Left lobe of liver (tissue), 2 donors: ENCODE results near the gene OXA1L. TPM values are rescaled to one million over a fixed set of nuclear protein-coding genes. Genes with fewer than 3 reads are reported as not detected.
"Not testable (repeated sequence)": the region's sequence is repeated elsewhere in the genome, so short reads cannot be mapped to it uniquely, and the experiment has no call there.

Experiments used
- ATAC-seq: fragments of 200-7000 bp; cut with Tn5 transposase; one replicate; pipeline ENCODE4 v1.9.1; 2020; ENCODE audit warnings: mild to moderate bottlenecking, moderate library complexity
- DNase-seq: peaks from one replicate; pipeline ENCODE4 v3.0.0-alpha.2; 2020; ENCODE audit warnings: low spot score
- total RNA-seq: library from RNA; stranded (reverse); gene quantifications from one replicate; pipeline ENCODE4 v1.2.1, GENCODE V29; 2021
- donor health status: DM: no; HTN: no; CAD: no; lungs with moderate emphysema.
- donor health status: DM: no; HTN: yes; CAD: no.

Gene OXA1L
- total RNA-seq, 1 donor from 2014 or later: 71.3 TPM

- ATAC-seq: no peak
- no peak for DNase-seq
These were observed 768 bp downstream of the OXA1L start for GRCh38 chr14:22767323-22767589.

GRCh38 chr14:22768947-22769346 is 2.5 kb downstream of the OXA1L start:
- ATAC-seq: no peak
- DNase-seq: no peak

DNA sequence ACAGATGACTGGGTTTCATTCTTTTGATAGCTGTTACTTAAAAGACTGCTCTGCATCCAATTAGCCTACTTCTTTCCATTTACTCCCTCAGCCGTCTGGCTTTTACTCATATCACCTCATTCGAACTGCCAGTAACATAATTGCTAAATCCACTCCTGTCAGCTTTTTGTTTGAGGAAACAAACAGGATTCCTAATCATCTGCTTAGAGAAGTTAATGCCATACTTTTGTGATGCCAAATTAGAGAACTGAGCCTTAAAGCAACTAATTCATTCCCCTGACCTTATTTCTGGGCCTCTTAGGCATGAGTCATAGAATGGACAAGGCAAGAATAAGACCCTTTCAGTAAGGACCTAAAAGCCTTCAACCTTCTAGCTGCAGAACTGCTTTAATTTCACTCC is 2.9 kb downstream of the OXA1L start:
- DNase-seq (no peak), ATAC-seq (no peak)

- DNase-seq (no peak), ATAC-seq (no peak)
These were observed 4.1 kb downstream of the OXA1L start for GRCh38 chr14:22770481-22771187.

GRCh38 chr14:22772725-22773124 is 6.2 kb downstream of the OXA1L start:
- ATAC-seq (no peak), DNase-seq (no peak)

GRCh38 chr14:22773162-22774010 is 6.9 kb downstream of the OXA1L start:
- ATAC-seq (peak; percentile 10), DNase-seq (no peak)

- no peak for ATAC-seq
- DNase-seq: no peak
These were observed 7.7 kb downstream of the OXA1L start for GRCh38 chr14:22774011-22774706.

- ATAC-seq (no peak), DNase-seq (no peak)
These were observed 9.7 kb downstream of the OXA1L start for GRCh38 chr14:22776215-22776614.

DNA sequence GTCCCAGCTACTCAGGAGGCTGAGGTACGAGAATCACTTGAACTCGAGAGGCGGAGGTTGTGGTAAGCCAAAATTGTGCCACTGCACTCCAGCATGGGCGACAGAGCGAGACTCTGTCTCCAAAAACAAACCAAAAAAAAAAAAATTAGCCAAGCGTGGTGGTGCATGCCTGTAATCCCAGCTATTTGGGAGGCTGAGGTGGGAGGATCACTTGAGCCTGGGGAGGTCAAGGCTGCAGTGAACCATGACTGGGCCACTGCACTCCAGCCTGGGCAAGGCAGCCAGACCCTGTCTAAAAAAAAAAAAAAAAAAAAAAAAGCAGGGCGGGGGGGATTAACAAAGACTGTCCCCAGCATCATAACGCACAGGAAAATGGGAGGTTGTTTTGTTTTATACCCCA is 10.4 kb downstream of the OXA1L start:
- not testable (repeated sequence) for ATAC-seq, DNase-seq

GRCh38 chr14:22778084-22778483 is 11.6 kb downstream of the OXA1L start:
- no peak for DNase-seq
- no peak for ATAC-seq

- no peak for DNase-seq
These were observed 13.7 kb downstream of the OXA1L start for GRCh38 chr14:22780105-22780679.

DNA sequence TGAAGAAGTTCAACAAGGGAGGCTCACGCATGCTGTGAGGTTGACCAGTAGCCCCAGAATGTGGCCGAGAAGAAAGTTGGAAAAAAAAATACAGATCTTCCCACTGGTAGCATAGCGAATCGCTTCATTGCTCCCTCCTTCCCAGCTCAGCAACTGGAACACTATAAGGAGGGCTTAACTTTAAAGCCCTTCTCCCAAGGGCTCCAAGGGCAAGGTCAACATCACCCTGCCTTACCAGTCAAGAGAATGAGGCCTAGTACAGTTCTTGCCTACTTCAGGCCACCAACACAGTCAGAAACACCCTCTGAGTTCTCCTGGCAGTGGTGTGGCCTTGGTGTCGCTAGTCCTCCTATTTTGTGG is 14.4 kb downstream of the OXA1L start:
- DNase-seq: no peak
- ATAC-seq: no peak

More at GRCh38 chr14:22780105-22780679, 13.7 kb downstream of the OXA1L start:
- peak; percentile 30 for ATAC-seq

- ATAC-seq (no peak), DNase-seq (no peak)
These were observed 15.0 kb downstream of the OXA1L start for GRCh38 chr14:22781301-22781991.

DNA sequence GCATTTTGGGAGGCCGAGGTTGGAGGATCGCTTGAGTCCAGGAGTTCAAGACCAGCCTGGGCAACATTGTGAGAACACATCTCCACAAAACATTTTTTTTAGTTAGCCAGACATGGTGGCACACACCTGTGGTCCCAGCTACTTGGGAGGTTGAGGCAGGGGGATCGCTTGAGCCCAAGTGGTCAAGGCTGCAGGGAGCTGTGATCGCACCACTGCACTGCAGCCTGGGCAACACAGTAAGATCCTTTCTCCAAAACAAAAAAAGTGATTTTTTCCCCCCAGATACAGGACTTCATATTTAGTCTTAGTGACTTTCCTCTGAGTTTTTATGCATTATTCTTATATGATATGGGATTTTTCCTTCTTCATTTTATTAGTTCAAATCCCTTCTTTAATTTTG is 20.2 kb downstream of the OXA1L start:
- ATAC-seq (no peak), DNase-seq (no peak)

DNA sequence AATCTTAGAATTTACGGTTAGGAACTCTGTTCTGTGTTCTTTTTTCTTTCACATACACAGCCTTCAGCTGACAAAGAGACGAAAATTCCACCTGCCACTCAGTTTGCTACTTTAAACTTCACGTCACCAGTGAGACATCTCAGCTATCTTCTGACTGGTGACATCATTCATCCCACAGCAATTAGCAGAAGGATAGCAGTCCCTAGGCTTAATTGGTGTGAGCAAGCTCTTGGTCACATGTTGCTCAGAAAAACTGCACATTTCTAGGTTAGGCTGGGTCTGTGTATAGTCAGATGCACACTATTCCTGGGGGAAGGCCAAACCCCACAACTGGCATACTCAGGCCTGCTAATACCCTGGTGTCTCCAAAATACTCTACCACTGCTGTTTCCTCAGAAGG is 24.8 kb downstream of the OXA1L start:
- no peak for DNase-seq

DNA sequence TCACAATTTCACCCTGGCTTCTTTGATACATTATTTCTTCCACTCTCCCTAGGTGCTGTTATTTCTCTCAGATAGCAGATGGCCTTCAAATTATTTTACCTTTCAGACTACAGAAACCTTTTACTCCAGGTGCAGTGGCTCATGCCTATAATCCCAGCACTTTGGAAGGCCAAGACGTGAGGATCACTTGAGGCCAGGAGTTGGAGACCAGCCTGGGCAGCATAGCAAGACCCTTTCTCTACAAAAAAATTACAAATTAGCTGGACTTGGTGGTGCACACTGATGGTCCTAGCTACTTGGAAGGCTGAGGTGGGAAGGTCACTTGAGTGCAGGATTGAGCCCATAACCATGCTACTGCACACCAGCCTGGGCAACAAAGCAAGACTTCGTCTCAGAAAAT is 25.7 kb downstream of the OXA1L start:
- ATAC-seq (no peak), DNase-seq (no peak)

More for the DNA sequence above, 24.8 kb downstream of the OXA1L start:
- ATAC-seq: no peak

- not testable (repeated sequence) for ATAC-seq, DNase-seq
These were observed 27.1 kb downstream of the OXA1L start for GRCh38 chr14:22793550-22793949.

GRCh38 chr14:22793976-22794375 is 27.5 kb downstream of the OXA1L start:
- no peak for DNase-seq
- no peak for ATAC-seq

GRCh38 chr14:22794551-22794951 is 28.1 kb downstream of the OXA1L start:
- no peak for ATAC-seq
- DNase-seq: no peak

GRCh38 chr14:22796087-22796707 is 29.7 kb downstream of the OXA1L start:
- no peak for ATAC-seq
- no peak for DNase-seq
